Measurements from ENCODE around the gene TMEM214. TPM values are rescaled to one million over a fixed set of nuclear protein-coding genes. Genes with fewer than 3 reads are reported as not detected.

Gene TMEM214
- total and polyA plus RNA-seq, 3 donors from 2014 or later = 64.8 to 81.9 (median 73.9) TPM

GRCh38 chr2:27039426-27039825, 6.7 kb downstream of the TMEM214 start:
- intact Hi-C loops (cut with DNase I; ENCODE audit: low total_unique reads) = no loop called here

GRCh38 chr2:27039871-27040270, 7.1 kb downstream of the TMEM214 start:
- Histone ChIP-seq H3K36me3 (ENCODE audit: low read depth, missing control alignments) (no peaks in the 10 kb centered on the region), H3K4me1 (peaks cover 4% of the 10 kb centered on the region), H3K9me3 (no peaks in the 10 kb centered on the region), H3K4me3 (no peak overlapping the region), H3K27me3 (no peaks in the 10 kb centered on the region), H3K27ac (no peak overlapping the region)
- 91 to 99% methylated on average over 7 of the region's 7 CpGs for WGBS, 2 donors
- TF ChIP-seq CTCF (IDR thresholded peaks at IDR 0.05) (no peak), POLR2A (IDR thresholded peaks at IDR 0.05) (no peak)
- intact Hi-C loops (cut with DNase I; ENCODE audit: low total_unique reads) = no loop called here
- no peak for DNase-seq

More at GRCh38 chr2:27039426-27039825, 6.7 kb downstream of the TMEM214 start:
- Histone ChIP-seq H3K4me3 (no peak overlapping the region), H3K27ac (no peak overlapping the region), H3K27me3 (no peaks in the 10 kb centered on the region), H3K36me3 (ENCODE audit: low read depth, missing control alignments) (no peaks in the 10 kb centered on the region), H3K9me3 (no peaks in the 10 kb centered on the region), H3K4me1 (peaks cover 4% of the 10 kb centered on the region)
- DNase-seq = no peak
- TF ChIP-seq POLR2A (IDR thresholded peaks at IDR 0.05) (no peak), CTCF (IDR thresholded peaks at IDR 0.05) (no peak)
- WGBS, 2 donors = 90 to 94% methylated on average over 6 of the region's 6 CpGs

GRCh38 chr2:27040282-27040681, 7.5 kb downstream of the TMEM214 start:
- Histone ChIP-seq H3K9me3 (no peaks in the 10 kb centered on the region), H3K4me3 (no peak overlapping the region), H3K4me1 (no peaks in the 10 kb centered on the region), H3K36me3 (ENCODE audit: low read depth, missing control alignments) (no peaks in the 10 kb centered on the region), H3K27ac (no peak overlapping the region), H3K27me3 (no peaks in the 10 kb centered on the region)
- TF ChIP-seq POLR2A (IDR thresholded peaks at IDR 0.05) = no peak
- no peak for TF ChIP-seq CTCF (IDR thresholded peaks at IDR 0.05)
- WGBS, 2 donors = 94 to 95% methylated on average over 7 to 8 of the region's 8 CpGs
- DNase-seq = no peak
- intact Hi-C loops (cut with DNase I; ENCODE audit: low total_unique reads) = no loop called here

GRCh38 chr2:27041752-27042151, 9.0 kb downstream of the TMEM214 start:
- intact Hi-C loops (cut with DNase I; ENCODE audit: low total_unique reads) = no loop called here
- DNase-seq = no peak
- no peaks in the 10 kb centered on the region for H3K27me3 ChIP-seq
- H3K36me3 ChIP-seq (ENCODE audit: low read depth, missing control alignments) = no peaks in the 10 kb centered on the region
- 41 to 45% methylated on average over 5 of the region's 5 CpGs for WGBS, 2 donors
- H3K4me1 ChIP-seq = no peaks in the 10 kb centered on the region
- no peak overlapping the region for H3K4me3 ChIP-seq
- no peak overlapping the region for H3K27ac ChIP-seq
- H3K9me3 ChIP-seq = no peaks in the 10 kb centered on the region
- no peak for TF ChIP-seq CTCF (IDR thresholded peaks at IDR 0.05)
- no peak for TF ChIP-seq POLR2A (IDR thresholded peaks at IDR 0.05)

- Histone ChIP-seq H3K27me3 (no peaks in the 10 kb centered on the region), H3K36me3 (ENCODE audit: low read depth, missing control alignments) (no peaks in the 10 kb centered on the region), H3K9me3 (no peaks in the 10 kb centered on the region), H3K4me1 (no peaks in the 10 kb centered on the region), H3K4me3 (no peak overlapping the region), H3K27ac (no peak overlapping the region)
- TF ChIP-seq CTCF (IDR thresholded peaks at IDR 0.05) (no peak), POLR2A (IDR thresholded peaks at IDR 0.05) (no peak)
- no peak for DNase-seq
- intact Hi-C loops (cut with DNase I; ENCODE audit: low total_unique reads) = no loop called here
- 60 to 62% methylated on average over 10 of the region's 10 CpGs for WGBS, 2 donors
Observed at GRCh38 chr2:27042159-27042661, 9.4 kb downstream of the TMEM214 start.
